Spleen (tissue), 11 donors: ENCODE measurements around the gene RNF6. TPM values are rescaled to one million over a fixed set of nuclear protein-coding genes. Genes with fewer than 3 reads are reported as not detected.

Experiments used
- DNase-seq: peaks from one replicate; pipeline ENCODE4 v3.0.0-alpha.2; 2020
- H3K27ac ChIP-seq, 8 donors: fragments of 200-600 bp; sonication (generic) in 7 of 8; 1 replicate in 4 of 8; 2 replicates in 4 of 8; pipeline versions ENCODE4 v1.5.0 to v1.8.0; 2016 to 2021; ENCODE audit warnings: inconsistent platforms in 4 of 8, mild to moderate bottlenecking in 4 of 8, moderate library complexity in 1 of 8
- H3K27me3 ChIP-seq, 7 donors: fragments of 200-600 bp; sonication (generic) in 6 of 7; replicated peaks in 1 of 7; 1 replicate in 4 of 7; 2 replicates in 3 of 7; pipeline versions ENCODE4 v1.5.0 to v1.8.0; 2016 to 2021; ENCODE audit warnings: inconsistent platforms in 3 of 7, mild to moderate bottlenecking in 1 of 7
- H3K36me3 ChIP-seq, 6 donors: fragments of 200-600 bp; sonication (generic) in 5 of 6; 1 replicate in 4 of 6; 2 replicates in 2 of 6; pipeline versions ENCODE4 v1.5.0 to v1.8.0; 2016 to 2021; ENCODE audit warnings: inconsistent platforms in 2 of 6
- H3K4me1 ChIP-seq, 6 donors: fragments of 200-600 bp; sonication (generic) in 5 of 6; 1 replicate in 3 of 6; 2 replicates in 3 of 6; pipeline versions ENCODE4 v1.5.0 to v1.8.0; 2016 to 2021; ENCODE audit warnings: inconsistent platforms in 3 of 6
- H3K4me3 ChIP-seq, 8 donors: fragments of 200-600 bp; sonication (generic) in 7 of 8; 1 replicate in 4 of 8; 2 replicates in 4 of 8; pipeline versions ENCODE4 v1.5.0 to v1.8.0; 2016 to 2021; ENCODE audit warnings: inconsistent platforms in 4 of 8, mild to moderate bottlenecking in 4 of 8, moderate library complexity in 2 of 8
- H3K9me3 ChIP-seq, 8 donors: fragments of 200-600 bp; sonication (generic) in 7 of 8; 1 replicate in 4 of 8; 2 replicates in 4 of 8; pipeline versions ENCODE4 v1.5.0 to v1.8.0; 2016 to 2021; ENCODE audit warnings: inconsistent platforms in 4 of 8
- POLR2A ChIP-seq, 3 donors: fragments of 450-650 bp; IDR thresholded peaks; one replicate each; pipeline ENCODE4 v1.5.1; 2017; ENCODE audit warnings: antibody characterized with exemption in 3 of 3, mild to moderate bottlenecking in 1 of 3
- POLR2AphosphoS5 ChIP-seq, 3 donors: sonication (generic); formaldehyde crosslinking; IDR thresholded peaks; one replicate each; pipeline ENCODE4 v1.5.1; 2017; ENCODE audit warnings: antibody characterized with exemption in 3 of 3
- WGBS, 5 donors: extraction: QIAGEN DNeasy Blood & Tissue Kit in 3 of 5; methylation state at CpG; one replicate each; pipeline versions ENCODE4 v1.1.5 to v1.1.7; 2013 to 2018; 5-methylcytosine and 5-hydroxymethylcytosine counted together
- intact Hi-C: fragments of 100-400 bp; cut with DNase I; formaldehyde crosslinking; loops from one replicate; pipeline ENCODE4 v1.15.0; 2023; ENCODE audit warnings: low total_unique reads
- polyA plus RNA-seq, 3 donors: library from polyadenylated mRNA; stranded (reverse); fragments of 200-250 nt; gene quantifications; one replicate each; pipeline ENCODE4 v1.2.1, GENCODE V29; 2013
- total RNA-seq, 7 donors: library from RNA; depleted of rRNA in 3 of 7; stranded (reverse); fragments of >200 nt in 3 of 7; fragmentation: NEBNext Ultra II Directional in 4 of 7; extraction: Animal tissue kit (Norgen Biotek cat#: 25700) in 4 of 7; gene quantifications; one replicate each; pipeline versions ENCODE4 v1.1.0 to v1.2.1, GENCODE V29; 2016 to 2021
- TF ChIP-seq, protein P1 (sequence below), 11 experiments: fragments of 200-600 bp in 7 of 11; fragments of 450-650 bp in 4 of 11; sonication (generic) in 4 of 11; IDR thresholded peaks in 8 of 11; conservative IDR thresholded peaks in 3 of 11; 1 replicate in 7 of 11; 2 replicates in 4 of 11; pipeline versions ENCODE4 v1.4.0 to v1.8.0; 2016 to 2021; ENCODE audit warnings: antibody characterized with exemption in 11 of 11, inconsistent platforms in 4 of 11, mild to moderate bottlenecking in 1 of 11
- donor health status: healthy with polysubstance abuse.
- donor health status: DM: no; HTN: no; CAD: no; lungs with moderate emphysema.
- donor health status: DM: no; HTN: no; CAD: no.
- donor health status: Bipolar disorder and iron deficiency.
- donor health status: healthy.
- donor health status: DM: no; HTN: no; CAD: no.
- donor health status: DM: yes; HTN: yes; CAD: no.

Gene RNF6
- total and polyA plus RNA-seq, 10 donors: 13.3 to 39.0 (median 29.7) TPM

DNA sequence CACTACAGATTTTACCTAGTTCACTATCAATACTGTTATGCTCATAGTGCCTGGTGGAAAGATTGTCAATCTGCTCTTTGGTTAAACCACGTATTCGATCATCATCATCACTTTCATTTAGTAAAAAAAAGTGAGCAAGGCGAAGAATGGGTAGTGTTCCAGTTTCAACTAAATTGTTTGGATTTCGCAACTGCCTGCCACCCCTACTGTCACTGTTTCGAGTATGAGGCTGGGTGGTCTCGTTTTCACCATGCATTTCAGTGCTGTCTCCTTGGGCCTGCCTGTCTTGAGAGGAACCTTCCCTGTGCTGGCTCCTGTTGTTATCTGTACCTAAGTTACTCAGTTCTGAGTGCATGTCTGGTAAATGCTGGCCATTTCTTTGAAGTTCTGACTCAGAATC is 8.1 kb downstream of the RNF6 start:
- Histone ChIP-seq H3K4me3 (no peak overlapping the region), H3K9me3 (no peaks in the 10 kb centered on the region), H3K27me3 (no peaks in the 10 kb centered on the region), H3K36me3 (peaks cover 5 to 100% (median 85%) of the 10 kb centered on the region in 6 donors), H3K27ac (no peak overlapping the region), H3K4me1 (peaks cover 0 to 14% (median 4%) of the 10 kb centered on the region in 6 donors)
- TF ChIP-seq POLR2A (IDR thresholded peaks at IDR 0.05) (no peak), POLR2AphosphoS5 (IDR thresholded peaks at IDR 0.05) (no peak)
- TF ChIP-seq, protein P1, sequence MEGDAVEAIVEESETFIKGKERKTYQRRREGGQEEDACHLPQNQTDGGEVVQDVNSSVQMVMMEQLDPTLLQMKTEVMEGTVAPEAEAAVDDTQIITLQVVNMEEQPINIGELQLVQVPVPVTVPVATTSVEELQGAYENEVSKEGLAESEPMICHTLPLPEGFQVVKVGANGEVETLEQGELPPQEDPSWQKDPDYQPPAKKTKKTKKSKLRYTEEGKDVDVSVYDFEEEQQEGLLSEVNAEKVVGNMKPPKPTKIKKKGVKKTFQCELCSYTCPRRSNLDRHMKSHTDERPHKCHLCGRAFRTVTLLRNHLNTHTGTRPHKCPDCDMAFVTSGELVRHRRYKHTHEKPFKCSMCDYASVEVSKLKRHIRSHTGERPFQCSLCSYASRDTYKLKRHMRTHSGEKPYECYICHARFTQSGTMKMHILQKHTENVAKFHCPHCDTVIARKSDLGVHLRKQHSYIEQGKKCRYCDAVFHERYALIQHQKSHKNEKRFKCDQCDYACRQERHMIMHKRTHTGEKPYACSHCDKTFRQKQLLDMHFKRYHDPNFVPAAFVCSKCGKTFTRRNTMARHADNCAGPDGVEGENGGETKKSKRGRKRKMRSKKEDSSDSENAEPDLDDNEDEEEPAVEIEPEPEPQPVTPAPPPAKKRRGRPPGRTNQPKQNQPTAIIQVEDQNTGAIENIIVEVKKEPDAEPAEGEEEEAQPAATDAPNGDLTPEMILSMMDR (IDR thresholded peaks at IDR 0.05 in 8 of 11, conservative IDR thresholded peaks at IDR 0.05 in 3 of 11): no peak
- intact Hi-C loops: no loop called here
- WGBS, 5 donors: 91 to 97% (median 95%) methylated on average over 6 of the region's 6 CpGs
- DNase-seq: no peak

DNA sequence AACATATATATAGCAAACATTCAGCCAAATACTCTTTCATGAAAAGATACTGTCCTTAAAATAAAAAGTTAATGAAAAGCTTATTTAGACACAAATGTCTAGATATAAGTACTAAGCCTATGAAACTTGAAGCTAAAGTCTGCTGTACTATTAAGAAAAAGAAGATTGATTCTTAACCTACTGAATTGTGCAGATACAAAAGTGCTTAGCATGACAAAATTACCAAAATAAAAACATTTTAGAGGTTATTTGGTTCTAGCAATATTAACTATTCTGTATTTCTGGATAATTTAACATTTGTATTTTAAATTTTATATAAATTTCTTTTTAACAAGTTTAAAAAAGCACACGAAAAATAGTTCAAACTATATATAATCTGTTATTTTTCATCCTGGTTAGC is 8.8 kb downstream of the RNF6 start:
- intact Hi-C loops: no loop called here
- Histone ChIP-seq H3K9me3 (no peaks in the 10 kb centered on the region), H3K27me3 (no peaks in the 10 kb centered on the region), H3K4me1 (peaks cover 0 to 8% (median 0%) of the 10 kb centered on the region in 6 donors), H3K27ac (no peak overlapping the region), H3K36me3 (peaks cover 5 to 100% (median 85%) of the 10 kb centered on the region in 6 donors), H3K4me3 (no peak overlapping the region)
- no peak for TF ChIP-seq POLR2AphosphoS5 (IDR thresholded peaks at IDR 0.05)
- TF ChIP-seq, protein P1 (IDR thresholded peaks at IDR 0.05 in 8 of 11, conservative IDR thresholded peaks at IDR 0.05 in 3 of 11): no peak
- no peak for DNase-seq
- WGBS, 5 donors: 89 to 100% (median 91%) methylated on average over 1 of the region's 1 CpG

DNA sequence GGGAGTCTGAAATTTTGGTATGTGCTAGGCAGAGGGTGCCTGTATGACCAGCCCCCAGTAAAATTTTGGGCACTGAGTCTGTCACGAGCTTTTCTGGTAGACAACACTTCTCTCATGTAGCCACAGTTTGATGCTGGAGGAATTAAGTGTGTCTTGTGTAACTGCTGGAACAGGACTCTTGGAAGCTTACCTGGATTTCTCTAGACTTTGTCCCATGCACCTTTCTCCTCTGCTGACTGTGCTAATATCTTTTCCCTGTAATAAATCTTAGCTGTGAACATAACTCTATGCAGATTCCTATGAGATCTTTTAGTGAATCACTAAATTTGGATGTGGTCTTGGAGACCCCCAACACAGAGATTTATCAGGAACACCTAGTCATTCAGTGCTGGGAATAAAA is 13.8 kb downstream of the RNF6 start:
- Histone ChIP-seq H3K4me3 (no peak overlapping the region), H3K4me1 (peaks cover 0 to 2% (median 0%) of the 10 kb centered on the region in 6 donors), H3K27me3 (no peaks in the 10 kb centered on the region), H3K9me3 (no peaks in the 10 kb centered on the region), H3K27ac (no peak overlapping the region), H3K36me3 (peaks cover 2 to 94% (median 51%) of the 10 kb centered on the region in 6 donors)
- TF ChIP-seq POLR2AphosphoS5 (IDR thresholded peaks at IDR 0.05) (no peak), POLR2A (IDR thresholded peaks at IDR 0.05) (no peak)
- TF ChIP-seq, protein P1 (IDR thresholded peaks at IDR 0.05 in 8 of 11, conservative IDR thresholded peaks at IDR 0.05 in 3 of 11): no peak
- no peak for DNase-seq
- intact Hi-C loops: no loop called here
- 87 to 100% (median 96%) methylated on average over 1 of the region's 1 CpG for WGBS, 5 donors

- no peaks in the 10 kb centered on the region for H3K27me3 ChIP-seq
- no peaks in the 10 kb centered on the region for H3K4me1 ChIP-seq
- H3K27ac ChIP-seq: no peak overlapping the region
- TF ChIP-seq POLR2A (IDR thresholded peaks at IDR 0.05) (no peak), POLR2AphosphoS5 (IDR thresholded peaks at IDR 0.05) (no peak)
- TF ChIP-seq, protein P1 (IDR thresholded peaks at IDR 0.05 in 8 of 11, conservative IDR thresholded peaks at IDR 0.05 in 3 of 11): no peak
- peaks cover 0 to 44% (median 9%) of the 10 kb centered on the region in 6 donors for H3K36me3 ChIP-seq
- no peak for DNase-seq
- intact Hi-C loops: no loop called here
- H3K9me3 ChIP-seq: peaks cover 0 to 2% (median under 1%) of the 10 kb centered on the region in 8 donors
- no peak overlapping the region for H3K4me3 ChIP-seq
Observed at GRCh38 chr13:26202365-26202972, 19.6 kb downstream of the RNF6 start.
